PC-3 (cell line): Measurements from ENCODE around the gene PVALEF. TPM values are rescaled to one million over a fixed set of nuclear protein-coding genes. Genes with fewer than 3 reads are reported as not detected.

Experiments
- ATAC-seq: fragments of 200-7000 bp; cut with Tn5 transposase; 2 replicates; pipeline ENCODE4 v1.9.1; 2020; ENCODE audit warnings: mild to moderate bottlenecking, moderate library complexity
- BruUV-seq: library from RNA; stranded (reverse); fragments of 400-500 nt; replicated peaks from 2 replicates; lab custom pipeline; 2021; lab: Mats Ljungman, UMichigan
- CTCF ChIA-PET: fragments of 300-600 bp; sonication (Branson Sonifier 250); formaldehyde crosslinking; loops from one replicate; lab custom pipeline; 2022; ENCODE audit warnings: antibody characterized with exemption; lab: Charles Lee
- POLR2A ChIA-PET: fragments of 300-600 bp; sonication (Branson Sonifier 250); formaldehyde crosslinking; loops from one replicate; lab custom pipeline; 2022; ENCODE audit warnings: antibody characterized with exemption; ENCODE audit not compliant: unreplicated experiment; lab: Charles Lee
- DNase-seq: peaks from one replicate; pipeline ENCODE4 v3.0.0-alpha.2; 2015
- H2AFZ ChIP-seq: fragments of 300-600 bp; sonication (generic); 2 replicates; pipeline ENCODE4 v1.6.0; 2016; ENCODE audit warnings: antibody characterized with exemption, low read length
- H3F3A ChIP-seq: fragments of 300-600 bp; sonication (generic); one replicate; pipeline ENCODE4 v1.6.0; 2017; ENCODE audit warnings: antibody characterized with exemption, low read length, control low read depth, mild to moderate bottlenecking; ENCODE audit not compliant: unreplicated experiment
- H3K27ac ChIP-seq: fragments of 300-600 bp; sonication (generic); 2 replicates; pipeline ENCODE4 v1.5.1; 2016; ENCODE audit warnings: mild to moderate bottlenecking, low read length
- H3K27me3 ChIP-seq: fragments of 300-600 bp; sonication (generic); 2 replicates; pipeline ENCODE4 v1.6.1; 2016; ENCODE audit warnings: low read length, mixed read lengths
- H3K36me3 ChIP-seq: fragments of 300-600 bp; sonication (generic); 2 replicates; pipeline ENCODE4 v1.6.1; 2016; ENCODE audit warnings: low read depth, mixed run types, low read length, mixed read lengths
- H3K4me1 ChIP-seq: fragments of 300-600 bp; sonication (generic); 2 replicates; pipeline ENCODE4 v1.5.1; 2016; ENCODE audit warnings: low read length; ENCODE audit not compliant: insufficient read depth
- H3K4me2 ChIP-seq: fragments of 300-600 bp; sonication (generic); 2 replicates; pipeline ENCODE4 v1.6.0; 2016; ENCODE audit warnings: low read length
- H3K4me3 ChIP-seq: fragments of 300-600 bp; sonication (generic); 2 replicates; pipeline ENCODE4 v1.5.1; 2016; ENCODE audit warnings: mild to moderate bottlenecking, low read length, mixed read lengths
- H3K79me2 ChIP-seq: fragments of 300-600 bp; sonication (generic); 2 replicates; pipeline ENCODE4 v1.6.1; 2017; ENCODE audit warnings: low read length, mixed read lengths
- H3K9ac ChIP-seq: fragments of 300-600 bp; sonication (generic); 2 replicates; pipeline ENCODE4 v1.6.0; 2016; ENCODE audit warnings: mild to moderate bottlenecking, low read length
- H3K9me2 ChIP-seq: fragments of 300-600 bp; sonication (generic); replicated peaks from 2 replicates; pipeline ENCODE4 v1.6.1; 2016; ENCODE audit warnings: mixed run types, low read length, mixed read lengths
- H3K9me3 ChIP-seq: fragments of 300-600 bp; sonication (generic); 2 replicates; pipeline ENCODE4 v1.6.1; 2016; ENCODE audit warnings: low read length, mixed read lengths
- H4K20me1 ChIP-seq: fragments of 300-600 bp; sonication (generic); 2 replicates; pipeline ENCODE4 v1.6.1; 2016; ENCODE audit warnings: low read length, mixed read lengths
- EZH2 ChIP-seq: fragments of 300-600 bp; sonication (generic); IDR thresholded peaks from one replicate; pipeline ENCODE4 v1.6.1; 2017; ENCODE audit warnings: antibody characterized with exemption, mild to moderate bottlenecking, low read length; ENCODE audit not compliant: unreplicated experiment
- EZH2phosphoT487 ChIP-seq: fragments of 300-600 bp; sonication (generic); IDR thresholded peaks from 2 replicates; pipeline ENCODE4 v1.6.1; 2018; ENCODE audit warnings: mild to moderate bottlenecking, antibody characterized with exemption, low read length, borderline replicate concordance
- intact Hi-C: fragments of 100-400 bp; cut with micrococcal nuclease; formaldehyde crosslinking; loops from 2 replicates; pipeline ENCODE4 v1.9.0; 2023
- total RNA-seq: library from RNA; depleted of rRNA; stranded (reverse); fragments of >200 nt; gene quantifications from 2 replicates; pipeline ENCODE4 v1.2.3, GENCODE V29; 2014
- TF ChIP-seq, protein P1 (sequence below): fragments of 300-600 bp; sonication (generic); conservative IDR thresholded peaks from 2 replicates; pipeline ENCODE4 v1.5.1; 2017; ENCODE audit warnings: antibody characterized with exemption, low read depth, mild to moderate bottlenecking, low read length

The PVALEF gene
- total RNA-seq, 1 experiment from 2014 or later, result not detected

DNA sequence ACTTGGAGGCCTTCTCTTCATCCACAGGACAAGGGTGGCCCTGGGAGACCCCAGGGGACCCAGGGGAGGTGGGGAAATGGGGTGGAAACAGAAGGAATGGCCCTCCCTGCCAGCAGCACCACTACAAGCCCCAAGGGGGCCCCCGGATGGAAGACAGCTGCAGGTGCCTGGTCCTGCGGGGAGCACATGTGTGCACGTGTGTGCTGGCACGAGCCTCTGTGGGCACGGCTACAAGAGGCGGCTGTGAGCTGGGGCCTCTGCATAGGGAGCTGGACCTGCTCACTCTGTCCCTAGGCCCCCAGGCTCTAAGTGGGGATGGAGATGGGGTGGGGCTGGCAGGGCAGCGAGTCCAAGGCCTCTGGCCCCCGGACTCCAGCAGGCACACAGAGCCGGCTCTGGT is 13.9 kb downstream of the PVALEF start:
- Histone ChIP-seq H3K27me3 (no peaks in the 10 kb centered on the region), H3K9me2 (no peaks in the 10 kb centered on the region), H3K4me1 (no peaks in the 10 kb centered on the region), H3K79me2 (no peaks in the 10 kb centered on the region), H3K27ac (no peak overlapping the region), H3K4me3 (no peak overlapping the region), H2AFZ (no peak overlapping the region), H3K9me3 (no peaks in the 10 kb centered on the region), H3K4me2 (no peak overlapping the region), H3K36me3 (no peaks in the 10 kb centered on the region), H4K20me1 (no peaks in the 10 kb centered on the region), H3F3A (no peaks in the 10 kb centered on the region), H3K9ac (no peak overlapping the region)
- intact Hi-C loops, result no loop called here
- DNase-seq (no peak), ATAC-seq (no peak; the same call in 1 of the 2 replicates)
- BruUV-seq, result no TSS peak
- no peak for TF ChIP-seq EZH2phosphoT487
- TF ChIP-seq EZH2, result no peak
- TF ChIP-seq, protein P1, sequence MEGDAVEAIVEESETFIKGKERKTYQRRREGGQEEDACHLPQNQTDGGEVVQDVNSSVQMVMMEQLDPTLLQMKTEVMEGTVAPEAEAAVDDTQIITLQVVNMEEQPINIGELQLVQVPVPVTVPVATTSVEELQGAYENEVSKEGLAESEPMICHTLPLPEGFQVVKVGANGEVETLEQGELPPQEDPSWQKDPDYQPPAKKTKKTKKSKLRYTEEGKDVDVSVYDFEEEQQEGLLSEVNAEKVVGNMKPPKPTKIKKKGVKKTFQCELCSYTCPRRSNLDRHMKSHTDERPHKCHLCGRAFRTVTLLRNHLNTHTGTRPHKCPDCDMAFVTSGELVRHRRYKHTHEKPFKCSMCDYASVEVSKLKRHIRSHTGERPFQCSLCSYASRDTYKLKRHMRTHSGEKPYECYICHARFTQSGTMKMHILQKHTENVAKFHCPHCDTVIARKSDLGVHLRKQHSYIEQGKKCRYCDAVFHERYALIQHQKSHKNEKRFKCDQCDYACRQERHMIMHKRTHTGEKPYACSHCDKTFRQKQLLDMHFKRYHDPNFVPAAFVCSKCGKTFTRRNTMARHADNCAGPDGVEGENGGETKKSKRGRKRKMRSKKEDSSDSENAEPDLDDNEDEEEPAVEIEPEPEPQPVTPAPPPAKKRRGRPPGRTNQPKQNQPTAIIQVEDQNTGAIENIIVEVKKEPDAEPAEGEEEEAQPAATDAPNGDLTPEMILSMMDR, result no peak
- ChIA-PET CTCF (no interaction called here), POLR2A (no interaction called here)

DNA sequence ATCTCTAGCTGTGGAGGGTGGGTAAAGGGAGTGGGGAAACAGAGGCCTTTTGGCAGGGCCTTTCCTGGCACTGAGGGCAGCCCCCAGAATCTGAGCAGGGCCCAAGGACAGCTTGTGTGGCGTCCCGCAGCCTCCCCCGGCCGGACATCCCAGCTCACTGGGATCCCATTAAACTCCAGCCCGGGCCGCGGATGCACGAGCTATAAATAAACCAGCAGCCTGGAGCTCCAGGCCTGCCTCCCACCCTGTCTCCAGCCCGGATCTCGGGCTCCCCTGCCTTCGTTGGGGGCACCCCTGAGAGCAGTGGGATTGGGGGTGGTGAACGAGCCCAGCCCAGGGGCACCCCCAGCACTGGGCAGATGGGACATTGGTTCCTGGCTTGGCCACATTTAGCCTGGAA is 14.6 kb downstream of the PVALEF start:
- no peaks in the 10 kb centered on the region for H3K4me1 ChIP-seq
- CTCF ChIA-PET, result no interaction called here
- no peaks in the 10 kb centered on the region for H3K9me3 ChIP-seq

More for the DNA sequence above, 14.6 kb downstream of the PVALEF start:
- H3K9ac ChIP-seq, result no peak overlapping the region
- H3K79me2 ChIP-seq, result no peaks in the 10 kb centered on the region
- no peaks in the 10 kb centered on the region for H3K27me3 ChIP-seq
- no peaks in the 10 kb centered on the region for H3F3A ChIP-seq
- ATAC-seq (no peak), DNase-seq (no peak)
- POLR2A ChIA-PET, result no interaction called here
- no peak overlapping the region for H3K4me3 ChIP-seq
- no peaks in the 10 kb centered on the region for H3K36me3 ChIP-seq
- H3K9me2 ChIP-seq, result no peaks in the 10 kb centered on the region
- TF ChIP-seq EZH2phosphoT487 (no peak), EZH2 (no peak)
- TF ChIP-seq, protein P1, result no peak
- H4K20me1 ChIP-seq, result no peaks in the 10 kb centered on the region
- no peak overlapping the region for H3K4me2 ChIP-seq
- BruUV-seq, result no TSS peak
- H2AFZ ChIP-seq, result no peak overlapping the region
- intact Hi-C loops, result no loop called here
- H3K27ac ChIP-seq, result no peak overlapping the region
